Measurements from ENCODE around the gene VGLL1.

The VGLL1 gene

DNA sequence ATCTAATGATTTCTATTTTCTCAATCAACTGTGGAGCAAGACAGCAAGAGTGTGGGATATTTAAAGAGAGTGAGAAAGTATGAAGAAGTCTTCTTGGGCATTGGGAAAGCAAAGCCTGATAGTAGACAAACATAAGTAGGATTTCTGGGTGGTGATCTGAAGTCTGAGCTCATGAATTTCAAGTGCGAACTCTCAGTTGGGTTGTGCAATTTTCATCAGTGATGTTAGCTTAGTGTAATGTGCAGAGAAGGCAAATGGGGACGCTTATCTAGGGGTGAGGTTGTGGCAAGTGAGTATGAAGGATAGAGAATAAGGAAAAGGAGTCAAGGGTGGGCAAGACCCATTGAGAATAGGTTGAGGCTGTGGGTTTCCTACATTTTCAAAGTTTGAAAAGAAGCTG is 23.7 kb downstream of the VGLL1 start:
- DNase-seq (ENCODE audit: low read depth): no peak

DNA sequence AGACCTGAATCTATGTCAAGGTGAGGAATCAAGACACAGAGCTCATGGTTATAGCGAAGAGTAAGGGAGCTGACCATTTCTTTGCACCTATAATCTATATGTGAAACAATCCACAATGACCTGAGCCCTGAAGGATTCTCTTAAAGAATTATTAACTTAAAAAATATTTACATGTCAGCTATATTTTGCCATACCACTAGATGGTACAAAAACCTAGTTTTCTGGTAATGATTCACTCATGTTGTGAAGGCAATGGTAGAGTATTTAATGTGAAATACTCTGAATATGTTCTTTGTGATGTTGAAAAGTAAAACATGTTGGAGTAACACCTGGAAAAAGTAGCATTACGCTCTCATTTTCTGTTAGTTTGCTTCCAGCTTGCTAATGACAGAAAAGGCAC is 40.0 kb downstream of the VGLL1 start:
- DNase-seq (ENCODE audit: low read depth): no peak

DNA sequence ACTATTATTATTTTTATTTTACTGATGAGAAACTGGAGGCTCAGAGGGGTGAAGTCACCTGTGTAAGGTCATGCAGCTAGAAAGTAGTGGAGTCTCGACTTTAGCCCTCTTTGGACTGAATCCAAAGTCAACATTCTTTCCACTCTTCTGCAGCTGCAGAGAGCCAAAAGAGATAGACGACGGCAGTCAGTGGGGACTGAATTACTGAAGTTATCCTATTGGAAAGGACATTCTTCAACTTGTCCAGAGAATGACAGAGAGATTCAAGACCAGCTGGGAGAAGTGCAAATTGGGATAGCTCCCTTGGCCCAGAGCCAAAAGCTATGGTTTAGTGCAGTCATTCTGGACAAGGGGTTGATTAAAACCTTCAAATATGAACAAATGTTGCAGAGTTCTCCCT is 42.5 kb downstream of the VGLL1 start:
- DNase-seq (ENCODE audit: low read depth): no peak

DNA sequence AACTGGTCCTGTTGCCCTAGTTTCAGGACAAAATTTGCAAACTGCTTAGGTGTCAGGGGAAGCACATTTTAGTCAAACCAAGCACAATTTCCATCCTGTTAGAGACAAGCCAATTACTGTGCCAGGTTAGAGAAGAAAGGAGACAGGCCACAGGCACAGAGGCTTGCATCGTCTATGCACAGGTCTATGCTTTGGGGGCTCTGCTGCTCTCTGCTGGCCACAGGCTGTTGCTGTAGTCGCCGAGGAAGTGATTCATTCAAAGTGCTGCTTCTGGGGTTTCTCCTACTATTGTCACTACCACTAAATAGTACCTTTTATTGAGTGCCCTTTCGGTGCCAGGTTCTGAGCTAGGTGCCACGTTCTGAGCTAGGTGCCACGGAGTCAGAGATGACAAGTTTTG is 45.5 kb downstream of the VGLL1 start:
- peak; percentile 32 for DNase-seq (ENCODE audit: low read depth)

DNA sequence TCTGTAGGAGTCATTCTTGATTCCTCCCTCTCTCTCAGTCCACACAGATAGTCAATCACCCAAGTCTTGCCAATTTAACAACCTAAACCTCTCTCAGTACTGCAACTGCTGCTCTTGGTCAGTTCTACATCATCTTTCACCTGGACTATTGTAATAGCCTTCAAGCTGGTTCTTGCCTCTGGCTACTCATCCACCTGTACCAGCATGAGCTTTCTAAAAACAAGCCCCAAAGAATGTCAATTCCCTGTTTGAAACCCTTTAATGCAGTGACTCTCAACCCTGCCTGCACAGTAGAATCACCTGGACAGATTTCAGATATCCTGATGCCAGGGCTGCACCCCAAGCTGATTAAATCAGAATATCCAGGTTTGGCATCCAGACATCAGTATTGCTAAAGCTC is 48.3 kb downstream of the VGLL1 start:
- DNase-seq (ENCODE audit: low read depth): no peak

DNA sequence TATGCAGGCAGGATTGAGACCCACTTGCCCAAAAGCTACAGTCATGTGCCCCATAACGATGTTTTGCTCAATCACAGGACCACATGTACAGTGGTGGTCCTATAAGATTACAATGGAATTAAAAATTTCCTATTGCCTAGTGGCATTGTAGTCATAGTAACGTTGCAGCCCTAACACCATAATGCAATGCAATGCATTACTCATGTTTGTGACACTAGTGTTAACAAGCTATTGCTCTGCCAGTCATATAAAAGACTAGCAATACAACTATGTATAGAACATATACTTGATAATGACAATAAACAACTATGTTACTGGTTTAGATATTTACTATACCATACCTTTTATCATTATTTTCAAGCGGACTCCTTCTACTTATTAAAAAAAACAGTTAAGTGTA is 50.6 kb downstream of the VGLL1 start:
- DNase-seq (ENCODE audit: low read depth): no peak

DNA sequence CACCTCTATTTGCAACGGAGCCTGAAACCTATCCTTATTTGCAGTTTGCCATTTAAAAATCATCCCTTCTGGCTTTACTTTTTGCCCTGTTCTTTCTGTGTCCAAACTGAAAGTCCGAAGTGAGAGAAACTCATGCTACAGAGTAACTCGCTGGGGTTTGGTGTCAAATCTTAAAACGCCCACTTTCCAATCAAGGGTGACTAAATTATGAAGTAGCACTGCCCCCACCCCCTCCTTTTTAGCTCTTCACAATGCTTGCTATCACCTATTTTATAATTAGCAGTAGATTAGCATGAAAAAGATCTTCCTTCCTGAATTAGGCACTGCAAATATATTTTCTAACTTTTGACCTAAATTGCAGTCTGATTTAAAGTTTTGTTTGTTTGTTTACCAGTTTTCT is 52.5 kb downstream of the VGLL1 start:
- DNase-seq (ENCODE audit: low read depth): no peak

DNA sequence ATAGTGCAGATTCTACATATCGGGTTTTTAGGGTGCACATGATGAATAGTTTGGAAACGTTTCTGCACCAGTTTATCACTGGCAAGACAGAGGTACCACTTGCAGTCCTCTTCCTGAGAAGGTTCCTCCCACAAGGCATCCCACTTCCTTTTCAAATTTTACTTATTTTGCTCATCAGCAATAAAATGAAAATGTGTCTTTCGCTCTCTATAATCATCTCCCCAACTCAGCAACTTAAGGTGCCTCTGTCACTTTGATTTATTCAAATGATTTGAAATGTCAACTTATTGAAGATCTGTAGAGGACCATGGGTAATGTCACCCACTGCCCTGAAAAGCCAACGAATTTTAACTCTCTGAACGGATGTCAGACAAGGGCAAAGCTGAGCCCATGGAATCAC is 53.2 kb downstream of the VGLL1 start:
- no peak for DNase-seq (ENCODE audit: low read depth)

DNA sequence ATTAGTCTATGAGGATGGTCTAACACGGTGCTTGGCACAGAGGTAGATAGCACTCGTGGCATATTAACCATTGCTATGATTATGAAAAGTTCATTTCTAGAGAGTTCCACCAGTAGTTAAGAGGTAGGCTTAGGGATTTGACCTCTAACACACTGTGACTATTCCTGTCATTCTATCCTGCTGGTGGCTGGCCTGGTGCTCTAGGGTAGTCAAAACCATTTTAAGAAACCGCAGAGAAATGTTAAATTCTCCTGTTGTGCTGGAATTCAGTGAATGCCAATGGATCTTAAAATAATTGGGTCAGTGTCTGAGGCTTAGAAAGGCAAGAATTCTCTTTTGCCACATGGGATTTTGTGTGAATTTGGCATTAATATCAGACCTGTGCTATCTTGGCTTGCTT is 53.9 kb downstream of the VGLL1 start:
- no peak for DNase-seq (ENCODE audit: low read depth)

DNA sequence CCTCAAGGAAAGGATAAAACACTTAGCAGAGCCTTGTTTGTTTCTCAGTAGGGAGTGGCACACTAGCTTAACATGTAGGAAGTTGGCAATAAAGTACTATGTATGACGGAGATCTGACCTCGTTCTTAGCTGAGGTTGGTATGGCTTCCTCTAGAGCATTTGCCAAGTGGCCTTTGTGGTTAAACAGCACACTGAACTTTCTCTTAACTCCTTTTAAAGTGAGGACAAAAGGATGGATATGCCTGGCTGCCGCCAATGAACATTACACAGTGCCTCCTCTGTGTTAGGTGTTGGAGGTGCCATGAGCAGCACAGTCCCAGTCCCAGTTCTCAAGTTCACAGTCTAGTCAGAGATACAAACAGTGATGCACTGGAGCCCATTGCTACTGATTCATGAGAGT is 54.4 kb downstream of the VGLL1 start:
- DNase-seq (ENCODE audit: low read depth): no peak

DNA sequence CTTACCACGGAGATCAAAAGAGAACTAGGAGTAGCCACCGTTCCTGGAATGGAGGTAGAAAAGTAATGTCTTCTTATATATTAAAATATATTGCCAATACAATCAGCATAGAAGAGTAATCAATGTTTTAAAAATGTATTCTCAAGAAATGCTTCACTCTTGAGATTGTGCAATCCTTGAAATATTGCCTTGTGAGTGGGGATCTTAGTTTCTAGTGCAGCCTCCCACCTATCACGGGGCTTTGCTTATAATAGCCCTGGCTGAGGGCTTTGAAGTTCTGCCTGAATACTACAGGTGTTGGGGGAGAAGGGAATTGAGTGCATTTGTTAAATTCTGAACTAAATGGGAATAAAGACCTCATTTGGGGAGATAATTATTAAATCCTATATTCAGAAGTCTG is 55.5 kb downstream of the VGLL1 start:
- no peak for DNase-seq (ENCODE audit: low read depth)

DNA sequence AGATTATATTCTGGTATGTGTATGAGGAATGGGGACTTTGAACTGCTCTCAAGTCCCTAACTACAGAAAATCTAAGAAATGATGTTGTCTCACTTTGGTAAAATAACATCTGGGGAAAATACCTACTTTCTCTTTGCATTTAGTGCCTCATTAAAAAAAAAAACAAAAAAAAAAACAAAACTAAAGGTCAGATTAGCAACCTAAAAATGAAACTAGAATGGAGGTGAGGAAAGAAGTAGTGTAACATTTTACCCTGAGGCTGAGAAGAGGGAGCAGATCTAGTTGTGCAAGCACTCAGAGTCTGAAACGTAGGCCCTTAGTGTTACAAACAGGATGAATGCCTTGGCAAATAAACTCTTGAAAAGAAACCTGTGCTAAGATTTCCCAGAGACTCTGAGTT is 56.0 kb downstream of the VGLL1 start:
- DNase-seq (ENCODE audit: low read depth): no peak

DNA sequence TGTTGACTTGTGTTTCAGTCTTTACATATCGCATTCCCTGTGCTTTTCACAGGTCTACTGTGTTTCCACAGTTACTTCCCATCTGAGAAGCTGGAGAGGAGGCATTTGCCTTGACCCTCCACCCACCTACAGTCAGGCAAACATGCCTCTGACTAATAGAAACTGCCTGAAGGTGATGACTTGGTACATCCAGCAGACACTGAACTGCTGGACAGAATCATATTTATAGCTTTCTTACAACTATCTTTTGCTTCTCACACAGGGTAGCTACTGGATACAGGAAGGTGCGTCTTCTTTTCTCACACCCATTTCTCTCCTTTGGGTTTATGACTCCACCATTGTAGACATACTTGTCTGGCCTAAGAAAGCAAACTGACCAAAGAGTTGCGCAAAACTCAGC is 58.0 kb downstream of the VGLL1 start:
- DNase-seq (ENCODE audit: low read depth): no peak

DNA sequence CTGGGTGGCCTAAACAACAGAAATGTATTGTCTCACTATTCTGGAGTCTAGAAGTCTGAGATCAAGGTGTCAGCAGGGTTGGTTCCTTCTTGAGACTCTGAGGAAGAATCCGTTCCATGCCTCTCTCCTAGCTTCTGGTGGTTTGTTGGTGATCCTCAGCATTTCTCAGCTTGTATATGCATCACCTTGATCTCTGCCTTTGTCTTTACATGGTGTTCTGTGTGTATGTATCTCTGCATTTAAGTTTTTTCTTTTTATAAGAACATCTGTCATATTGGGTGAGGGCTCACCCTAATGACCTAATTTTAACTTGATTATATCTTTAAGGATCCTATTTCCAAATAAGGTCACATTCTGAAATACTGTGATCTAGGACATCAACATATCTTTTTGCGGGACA is 65.3 kb downstream of the VGLL1 start:
- no peak for DNase-seq (ENCODE audit: low read depth)

DNA sequence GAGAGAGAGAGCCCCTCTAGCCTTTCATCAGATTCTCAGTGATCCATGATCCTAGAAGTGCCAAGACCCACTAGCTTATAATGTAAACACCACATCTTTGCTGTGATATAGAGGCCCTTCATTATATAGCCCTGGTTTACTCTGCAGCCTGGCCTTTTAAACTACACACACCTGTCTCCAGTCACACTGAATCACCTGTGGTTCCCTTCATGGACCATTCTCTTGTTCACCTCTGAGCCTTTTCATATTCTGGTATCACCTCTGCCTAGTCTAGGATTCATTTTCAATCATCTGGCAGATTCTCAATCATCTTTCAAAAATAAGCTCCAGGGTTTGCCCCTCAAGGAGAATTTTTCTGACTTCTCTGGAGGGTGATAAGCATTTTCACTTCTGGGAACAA is 65.9 kb downstream of the VGLL1 start:
- DNase-seq (ENCODE audit: low read depth): no peak

DNA sequence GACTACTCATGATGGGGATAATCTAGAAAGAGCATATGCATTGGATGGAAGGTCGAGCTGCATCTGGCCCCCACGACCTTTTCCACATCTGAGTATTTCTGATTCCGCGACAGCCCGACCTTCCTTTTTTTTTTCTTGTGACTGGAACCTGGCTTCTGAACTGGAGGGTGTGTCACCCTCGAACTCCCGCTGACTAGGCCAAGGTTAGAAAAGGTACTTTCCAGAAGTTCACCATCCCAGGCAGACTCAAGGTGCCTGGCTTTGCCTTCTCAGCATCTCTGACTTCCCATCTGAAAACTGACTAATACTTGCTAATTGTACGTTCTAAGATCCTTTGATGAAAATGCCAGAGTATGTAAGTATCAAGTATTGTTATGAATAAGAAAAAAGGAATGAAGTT is 66.6 kb downstream of the VGLL1 start:
- DNase-seq (ENCODE audit: low read depth): no peak

DNA sequence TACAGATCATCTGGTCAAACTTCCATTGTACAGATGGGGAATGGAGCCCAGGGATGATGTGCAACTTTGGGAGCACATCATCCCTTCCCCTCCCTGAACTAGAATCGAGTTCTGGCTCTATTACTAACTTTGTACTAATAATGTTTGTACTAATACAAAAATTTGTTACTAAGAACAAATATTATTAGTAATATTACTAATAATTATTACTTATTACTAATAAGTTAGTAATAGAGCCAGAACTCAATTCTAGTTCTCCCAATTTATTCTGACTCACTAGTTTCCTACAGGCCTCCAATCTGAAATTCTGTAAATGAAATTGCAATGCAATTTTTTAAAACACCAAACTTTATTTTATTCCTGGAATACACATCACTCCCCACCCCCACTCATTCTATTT is 68.0 kb downstream of the VGLL1 start:
- no peak for DNase-seq (ENCODE audit: low read depth)
